ENCODE data around the gene CHMP1A.
"Not testable (repeated sequence)": the region's sequence is repeated elsewhere in the genome, so short reads cannot be mapped to it uniquely, and the experiment has no call there.

CHMP1A gene

GRCh38 chr16:89691986-89692569 is 34.6 kb upstream of the CHMP1A start:
- DNase-seq = no peak

- DNase-seq = no peak
Measured at GRCh38 chr16:89691231-89691985, 33.9 kb upstream of the CHMP1A start.

- DNase-seq = no peak
Measured at GRCh38 chr16:89690392-89690901, 32.9 kb upstream of the CHMP1A start.

GRCh38 chr16:89689621-89690020 is 32.1 kb upstream of the CHMP1A start:
- DNase-seq = not testable (repeated sequence)

GRCh38 chr16:89689142-89689541 is 31.6 kb upstream of the CHMP1A start:
- no peak for DNase-seq

- DNase-seq = no peak
Measured at GRCh38 chr16:89688395-89688794, 30.9 kb upstream of the CHMP1A start.

- peak; percentile 21 for DNase-seq
Measured at GRCh38 chr16:89687092-89687940, 29.8 kb upstream of the CHMP1A start.

GRCh38 chr16:89686520-89687091 is 29.1 kb upstream of the CHMP1A start, which contains the start of gene CDK10:
Gene CDK10 (plus strand): TSS chr16:89686689. CDS start chr16:89686711, 22 bp downstream.
- peak; percentile 90 for DNase-seq

- no peak for DNase-seq
Measured at GRCh38 chr16:89685916-89686315, 28.4 kb upstream of the CHMP1A start.

- no peak for DNase-seq
Measured at GRCh38 chr16:89678258-89678657, 20.8 kb upstream of the CHMP1A start.

GRCh38 chr16:89672177-89672941 is 14.9 kb upstream of the CHMP1A start:
- DNase-seq = no peak

- not testable (repeated sequence) for DNase-seq
Measured at GRCh38 chr16:89671565-89671964, 14.1 kb upstream of the CHMP1A start.

GRCh38 chr16:89670496-89671431 is 13.3 kb upstream of the CHMP1A start:
- no peak for DNase-seq

- DNase-seq = no peak
Measured at GRCh38 chr16:89669755-89670154, 12.2 kb upstream of the CHMP1A start.

GRCh38 chr16:89668790-89669158 is 11.3 kb upstream of the CHMP1A start:
- no peak for DNase-seq

GRCh38 chr16:89667633-89668032 is 10.1 kb upstream of the CHMP1A start:
- DNase-seq = no peak

GRCh38 chr16:89667000-89667399 is 9.5 kb upstream of the CHMP1A start:
- DNase-seq = not testable (repeated sequence)

- DNase-seq = not testable (repeated sequence)
Measured at GRCh38 chr16:89664238-89664637, 6.7 kb upstream of the CHMP1A start.

- no peak for DNase-seq
Measured at GRCh38 chr16:89661215-89661614, 3.7 kb upstream of the CHMP1A start.

GRCh38 chr16:89660146-89660545 is 2.6 kb upstream of the CHMP1A start:
- DNase-seq = no peak
